Testis (tissue), 3 donors: ENCODE results near the gene LPCAT3. TPM values are rescaled to one million over a fixed set of nuclear protein-coding genes. Genes with fewer than 3 reads are reported as not detected.

Experiments
- DNase-seq: peaks from one replicate; pipeline ENCODE4 v3.0.0-alpha.2; 2019
- H3K27ac ChIP-seq, 2 donors: fragments of 200-600 bp; sonication (generic); one replicate each; pipeline ENCODE4 v1.5.1; 2019
- H3K27me3 ChIP-seq: fragments of 200-600 bp; sonication (generic); one replicate; pipeline ENCODE4 v1.5.1; 2019
- H3K36me3 ChIP-seq: fragments of 200-600 bp; sonication (generic); one replicate; pipeline ENCODE4 v1.5.1; 2017; ENCODE audit warnings: low read depth; ENCODE audit errors: missing control alignments
- H3K4me1 ChIP-seq: fragments of 200-600 bp; sonication (generic); one replicate; pipeline ENCODE4 v1.5.1; 2019
- H3K4me3 ChIP-seq, 2 donors: fragments of 200-600 bp; sonication (generic); one replicate each; pipeline ENCODE4 v1.5.1; 2017 to 2019
- H3K9me3 ChIP-seq: fragments of 200-600 bp; sonication (generic); one replicate; pipeline ENCODE4 v1.5.1; 2017
- CTCF ChIP-seq, 3 experiments: fragments of 450-650 bp in 2 of 3; fragments of 200-600 bp in 1 of 3; sonication (generic) in 1 of 3; IDR thresholded peaks; one replicate each; pipeline ENCODE4 v1.5.1; 2016 to 2019; ENCODE audit warnings: antibody characterized with exemption in 3 of 3, mild to moderate bottlenecking in 2 of 3, moderate library complexity in 1 of 3
- POLR2A ChIP-seq: fragments of 450-650 bp; IDR thresholded peaks from one replicate; pipeline ENCODE4 v1.6.1; 2017; ENCODE audit warnings: antibody characterized with exemption, mild to moderate bottlenecking, moderate library complexity
- WGBS, 2 donors: methylation state at CpG; one replicate each; pipeline ENCODE4 v1.1.5; 2018; 5-methylcytosine and 5-hydroxymethylcytosine counted together
- intact Hi-C: fragments of 100-400 bp; cut with DNase I; formaldehyde crosslinking; loops from one replicate; pipeline ENCODE4 v1.15.1; 2023; ENCODE audit warnings: low total_unique reads
- polyA plus RNA-seq: library from polyadenylated mRNA; stranded (reverse); fragments of 350-450 nt; fragmentation: Illumina TruSeq; extraction: RNeasy Lipid Tissue Mini Kit (QIAGEN cat#74804); gene quantifications from one replicate; pipeline ENCODE4 v1.2.3, GENCODE V29; 2014; ENCODE audit warnings: low read depth, low replicate concordance; ENCODE audit not compliant: insufficient read depth
- total RNA-seq, 2 donors: library from RNA; depleted of rRNA; stranded (reverse); fragments of >200 nt; gene quantifications; one replicate each; pipeline ENCODE4 v1.2.3, GENCODE V29; 2016

LPCAT3 gene
- total and polyA plus RNA-seq, 3 donors from 2014 or later: 26.0 to 33.2 (median 30.2) TPM

GRCh38 chr12:6978188-6978587, 40.1 kb downstream of the LPCAT3 start:
- DNase-seq: no peak
- WGBS, 2 donors: 86 to 91% methylated on average over 6 of the region's 6 CpGs
- H3K27ac ChIP-seq: no peak overlapping the region
- no peaks in the 10 kb centered on the region for H3K36me3 ChIP-seq
- no peak for TF ChIP-seq POLR2A
- intact Hi-C loops: no loop called here
- no peak overlapping the region for H3K4me3 ChIP-seq
- no peaks in the 10 kb centered on the region for H3K9me3 ChIP-seq
- no peaks in the 10 kb centered on the region for H3K4me1 ChIP-seq
- no peaks in the 10 kb centered on the region for H3K27me3 ChIP-seq

- no peaks in the 10 kb centered on the region for H3K4me1 ChIP-seq
Observed at GRCh38 chr12:6977653-6978052, 40.6 kb downstream of the LPCAT3 start.

GRCh38 chr12:6975297-6976032, 42.8 kb downstream of the LPCAT3 start:
- Histone ChIP-seq H3K4me3 (no peak overlapping the region), H3K27me3 (no peaks in the 10 kb centered on the region), H3K4me1 (peaks cover 6% of the 10 kb centered on the region), H3K36me3 (no peaks in the 10 kb centered on the region), H3K9me3 (no peaks in the 10 kb centered on the region), H3K27ac (no peak overlapping the region)
- DNase-seq: no peak
- intact Hi-C loops: no loop called here
- TF ChIP-seq POLR2A (no peak), CTCF (IDR thresholded peaks at IDR 0.05) (no peak)
- WGBS, 2 donors: 80 to 91% methylated on average over 2 of the region's 2 CpGs

More at GRCh38 chr12:6977653-6978052, 40.6 kb downstream of the LPCAT3 start:
- WGBS, 2 donors: 77 to 84% methylated on average over 10 of the region's 10 CpGs
- H3K36me3 ChIP-seq: no peaks in the 10 kb centered on the region
- DNase-seq: no peak
- H3K4me3 ChIP-seq: no peak overlapping the region
- no peak overlapping the region for H3K27ac ChIP-seq
- intact Hi-C loops: no loop called here
- H3K9me3 ChIP-seq: no peaks in the 10 kb centered on the region
- H3K27me3 ChIP-seq: no peaks in the 10 kb centered on the region
- TF ChIP-seq POLR2A (no peak), CTCF (IDR thresholded peaks at IDR 0.05) (no peak)

GRCh38 chr12:6974180-6974579, 44.1 kb downstream of the LPCAT3 start:
- Histone ChIP-seq H3K36me3 (no peaks in the 10 kb centered on the region), H3K27ac (no peak overlapping the region), H3K27me3 (no peaks in the 10 kb centered on the region), H3K4me3 (no peak overlapping the region), H3K4me1 (peaks cover 11% of the 10 kb centered on the region), H3K9me3 (no peaks in the 10 kb centered on the region)
- TF ChIP-seq CTCF (IDR thresholded peaks at IDR 0.05) (no peak), POLR2A (no peak)
- DNase-seq: no peak
- 88 to 100% methylated on average over 4 to 6 of the region's 6 CpGs for WGBS, 2 donors
- intact Hi-C loops: no loop called here

- no peaks in the 10 kb centered on the region for H3K27me3 ChIP-seq
- peaks cover 18% of the 10 kb centered on the region for H3K4me1 ChIP-seq
- peak; percentile 38 for DNase-seq
- H3K36me3 ChIP-seq: no peaks in the 10 kb centered on the region
- H3K27ac ChIP-seq: peak overlapping the region; percentile 13 to 87
- TF ChIP-seq POLR2A (no peak), CTCF (IDR thresholded peaks at IDR 0.05) (no peak)
- intact Hi-C loops: no loop called here
- peak overlapping the region; percentile 87 for H3K4me3 ChIP-seq
- WGBS, 2 donors: 0% methylated on average over 10 to 28 of the region's 31 CpGs
- H3K9me3 ChIP-seq: no peaks in the 10 kb centered on the region
Observed at GRCh38 chr12:6970096-6970527, 48.2 kb downstream of the LPCAT3 start.
